Measurements from ENCODE around the gene CERS1. TPM values are rescaled to one million over a fixed set of nuclear protein-coding genes. Genes with fewer than 3 reads are reported as not detected.

CERS1 gene
- total and polyA plus RNA-seq, 4 donors: 0.28 TPM; not detected in 3

DNA sequence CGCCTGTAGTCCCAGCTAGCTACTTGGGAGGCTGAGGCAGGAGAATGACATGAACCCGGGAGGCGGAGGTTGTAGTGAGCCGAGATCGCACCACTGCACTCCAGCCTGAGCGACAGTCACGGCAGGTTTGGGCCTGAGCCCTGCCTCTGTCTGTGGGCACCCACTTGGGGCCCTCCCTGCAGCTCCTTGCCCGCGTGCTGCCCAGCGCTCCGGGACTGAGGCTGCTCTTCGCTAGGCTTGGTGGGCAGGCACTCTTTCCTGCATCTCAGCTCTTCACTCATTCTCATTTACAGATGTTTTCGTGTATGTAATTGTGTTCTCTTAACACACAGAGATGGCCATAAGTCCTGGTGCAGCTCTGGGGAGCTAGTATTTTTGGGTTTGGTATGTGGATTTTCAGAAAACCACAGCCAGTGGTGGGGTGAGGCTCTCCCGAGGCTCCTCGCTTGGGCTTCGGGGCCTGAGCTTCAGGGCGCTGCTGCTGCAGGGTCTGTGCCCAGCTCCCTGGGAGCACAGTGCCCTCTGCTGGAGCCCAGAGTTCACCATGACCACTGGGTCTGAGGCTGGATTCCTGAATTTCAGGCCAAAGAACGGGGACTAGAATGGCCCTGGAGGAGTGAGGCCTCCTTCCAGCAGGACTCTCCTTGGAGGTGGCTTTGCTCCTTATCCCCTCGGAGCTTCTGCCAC lies 49.0 kb downstream of the CERS1 start (continued):
- TF ChIP-seq, protein P1, sequence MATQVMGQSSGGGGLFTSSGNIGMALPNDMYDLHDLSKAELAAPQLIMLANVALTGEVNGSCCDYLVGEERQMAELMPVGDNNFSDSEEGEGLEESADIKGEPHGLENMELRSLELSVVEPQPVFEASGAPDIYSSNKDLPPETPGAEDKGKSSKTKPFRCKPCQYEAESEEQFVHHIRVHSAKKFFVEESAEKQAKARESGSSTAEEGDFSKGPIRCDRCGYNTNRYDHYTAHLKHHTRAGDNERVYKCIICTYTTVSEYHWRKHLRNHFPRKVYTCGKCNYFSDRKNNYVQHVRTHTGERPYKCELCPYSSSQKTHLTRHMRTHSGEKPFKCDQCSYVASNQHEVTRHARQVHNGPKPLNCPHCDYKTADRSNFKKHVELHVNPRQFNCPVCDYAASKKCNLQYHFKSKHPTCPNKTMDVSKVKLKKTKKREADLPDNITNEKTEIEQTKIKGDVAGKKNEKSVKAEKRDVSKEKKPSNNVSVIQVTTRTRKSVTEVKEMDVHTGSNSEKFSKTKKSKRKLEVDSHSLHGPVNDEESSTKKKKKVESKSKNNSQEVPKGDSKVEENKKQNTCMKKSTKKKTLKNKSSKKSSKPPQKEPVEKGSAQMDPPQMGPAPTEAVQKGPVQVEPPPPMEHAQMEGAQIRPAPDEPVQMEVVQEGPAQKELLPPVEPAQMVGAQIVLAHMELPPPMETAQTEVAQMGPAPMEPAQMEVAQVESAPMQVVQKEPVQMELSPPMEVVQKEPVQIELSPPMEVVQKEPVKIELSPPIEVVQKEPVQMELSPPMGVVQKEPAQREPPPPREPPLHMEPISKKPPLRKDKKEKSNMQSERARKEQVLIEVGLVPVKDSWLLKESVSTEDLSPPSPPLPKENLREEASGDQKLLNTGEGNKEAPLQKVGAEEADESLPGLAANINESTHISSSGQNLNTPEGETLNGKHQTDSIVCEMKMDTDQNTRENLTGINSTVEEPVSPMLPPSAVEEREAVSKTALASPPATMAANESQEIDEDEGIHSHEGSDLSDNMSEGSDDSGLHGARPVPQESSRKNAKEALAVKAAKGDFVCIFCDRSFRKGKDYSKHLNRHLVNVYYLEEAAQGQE (IDR thresholded peaks at IDR 0.05): no peak
- no peak for TF ChIP-seq GABPA (IDR thresholded peaks at IDR 0.05 in 1 of 2, conservative IDR thresholded peaks at IDR 0.05 in 1 of 2)

DNA sequence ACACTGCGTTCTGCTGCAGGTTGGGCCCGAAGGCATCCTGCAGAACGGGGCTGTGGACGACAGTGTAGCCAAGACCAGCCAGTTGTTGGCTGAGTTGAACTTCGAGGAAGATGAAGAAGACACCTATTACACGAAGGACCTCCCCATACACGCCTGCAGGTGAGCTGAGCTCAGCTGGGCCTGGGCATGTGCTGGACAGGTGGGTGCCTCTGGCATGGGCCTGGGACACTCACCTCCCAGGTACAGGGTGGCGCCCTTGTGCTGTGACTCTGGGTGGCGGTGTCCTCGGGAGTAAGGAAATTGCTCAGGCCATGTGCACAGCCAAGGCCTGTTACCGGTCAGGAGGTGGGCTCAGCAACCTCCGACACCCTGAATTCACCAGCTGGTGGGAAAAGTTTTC lies 50.0 kb downstream of the CERS1 start:
- no peak for DNase-seq (ENCODE audit: low spot score)
- H3K9ac ChIP-seq (ENCODE audit: low read depth in 1 of 2, low read length in 2 of 2): no peak overlapping the region
- no peak overlapping the region for H3K4me3 ChIP-seq (ENCODE audit: low read depth in 1 of 3, low read length in 3 of 3)
- peaks cover 0 to 38% (median 24%) of the 10 kb centered on the region in 4 donors for H3K4me1 ChIP-seq (ENCODE audit: control insufficient read depth in 4 of 4, insufficient read depth in 4 of 4, low read length in 3 of 4)
- no peak overlapping the region for H3K27ac ChIP-seq (ENCODE audit: low read depth in 1 of 2, low read length in 2 of 2)
- no peaks in the 10 kb centered on the region for H3K9me3 ChIP-seq (ENCODE audit: control insufficient read depth in 4 of 4, low read length in 3 of 4)
- 87% methylated on average over 12 of the region's 12 CpGs for WGBS
- H3K27me3 ChIP-seq (ENCODE audit: control insufficient read depth in 4 of 4, insufficient read depth in 4 of 4, low read length in 3 of 4): no peaks in the 10 kb centered on the region
- peaks cover 11 to 20% (median 14%) of the 10 kb centered on the region in 4 donors for H3K36me3 ChIP-seq (ENCODE audit: control insufficient read depth in 4 of 4, insufficient read depth in 3 of 4, low read depth in 1 of 4, low read length in 3 of 4)
- TF ChIP-seq EGR1 (IDR thresholded peaks at IDR 0.05; ENCODE audit: low read depth in 2 of 2) (no peak), CTCF (IDR thresholded peaks at IDR 0.05; ENCODE audit: low read depth, low read length, missing input control) (no peak), FOXA1 (IDR thresholded peaks at IDR 0.05) (no peak), HNF4G (IDR thresholded peaks at IDR 0.05) (no peak), JUND (IDR thresholded peaks at IDR 0.05) (no peak), SP1 (IDR thresholded peaks at IDR 0.05) (no peak), GABPA (IDR thresholded peaks at IDR 0.05 in 1 of 2, conservative IDR thresholded peaks at IDR 0.05 in 1 of 2) (no peak), RAD21 (IDR thresholded peaks at IDR 0.05) (no peak), RXRA (IDR thresholded peaks at IDR 0.05) (no peak), MAX (IDR thresholded peaks at IDR 0.05) (no peak), ATF3 (IDR thresholded peaks at IDR 0.05) (no peak), NR2F2 (IDR thresholded peaks at IDR 0.05) (no peak), TAF1 (conservative IDR thresholded peaks at IDR 0.05) (no peak), YY1 (IDR thresholded peaks at IDR 0.05) (no peak), ZBTB33 (IDR thresholded peaks at IDR 0.05) (no peak), HNF4A (conservative IDR thresholded peaks at IDR 0.05) (no peak), FOXA2 (IDR thresholded peaks at IDR 0.05) (no peak)
- TF ChIP-seq, protein P1 (IDR thresholded peaks at IDR 0.05): no peak
